GM12873 (cell line): ENCODE data around the gene CELF4.

Experiments used
- TF ChIP-seq, protein P1 (sequence below): IDR thresholded peaks from 2 replicates; pipeline ENCODE4 v1.5.1; 2012; ENCODE audit warnings: low read depth, mild to moderate bottlenecking, moderate library complexity, low read length, control low read depth; ENCODE audit not compliant: insufficient read depth; ENCODE audit errors: missing control alignments

CELF4 gene

DNA sequence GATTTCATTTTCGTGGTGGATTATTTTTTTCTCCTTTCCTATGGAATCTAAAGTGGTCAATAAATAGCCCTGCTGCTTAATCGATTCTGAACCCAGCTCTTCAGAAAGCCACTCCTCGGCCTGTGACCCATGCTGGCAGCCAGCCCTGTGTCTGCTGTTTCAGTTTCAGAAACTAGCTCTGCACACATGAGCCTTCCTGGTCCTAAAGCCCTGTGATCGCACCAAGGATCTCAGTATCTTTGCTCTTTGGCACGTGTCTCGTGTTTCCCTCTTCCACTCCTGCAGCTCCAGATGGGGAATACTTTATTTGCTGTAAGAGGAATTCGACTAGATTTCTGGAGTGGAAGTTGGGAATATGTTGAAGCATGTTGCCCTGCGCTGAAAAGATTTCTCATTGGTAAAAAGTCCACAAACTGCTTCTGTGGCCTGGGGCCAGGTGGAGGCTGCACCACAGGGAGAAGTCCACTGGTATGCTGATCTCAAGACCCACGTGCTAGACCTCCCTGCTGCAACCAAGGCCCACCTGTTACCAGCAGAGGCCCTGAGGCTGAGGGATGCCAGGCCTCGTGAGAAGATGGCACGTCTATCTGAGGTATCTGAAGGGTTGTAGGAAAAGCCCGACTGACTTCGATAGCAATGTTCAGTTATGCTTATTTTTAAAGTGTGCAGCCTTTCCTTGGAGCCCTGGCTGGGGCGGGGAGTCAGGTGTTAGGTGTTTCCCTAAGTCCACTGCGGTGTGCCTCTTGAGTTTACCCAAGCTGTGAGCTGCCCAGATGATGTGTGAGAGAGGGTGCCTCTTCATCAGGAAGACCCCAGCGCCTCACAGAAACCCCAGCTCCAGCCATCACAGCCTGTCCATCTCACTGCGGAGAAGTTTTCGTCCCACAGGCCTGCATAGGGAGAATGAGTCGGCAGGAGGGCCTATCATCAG, 33.6 kb upstream of the CELF4 start:
- TF ChIP-seq, protein P1, sequence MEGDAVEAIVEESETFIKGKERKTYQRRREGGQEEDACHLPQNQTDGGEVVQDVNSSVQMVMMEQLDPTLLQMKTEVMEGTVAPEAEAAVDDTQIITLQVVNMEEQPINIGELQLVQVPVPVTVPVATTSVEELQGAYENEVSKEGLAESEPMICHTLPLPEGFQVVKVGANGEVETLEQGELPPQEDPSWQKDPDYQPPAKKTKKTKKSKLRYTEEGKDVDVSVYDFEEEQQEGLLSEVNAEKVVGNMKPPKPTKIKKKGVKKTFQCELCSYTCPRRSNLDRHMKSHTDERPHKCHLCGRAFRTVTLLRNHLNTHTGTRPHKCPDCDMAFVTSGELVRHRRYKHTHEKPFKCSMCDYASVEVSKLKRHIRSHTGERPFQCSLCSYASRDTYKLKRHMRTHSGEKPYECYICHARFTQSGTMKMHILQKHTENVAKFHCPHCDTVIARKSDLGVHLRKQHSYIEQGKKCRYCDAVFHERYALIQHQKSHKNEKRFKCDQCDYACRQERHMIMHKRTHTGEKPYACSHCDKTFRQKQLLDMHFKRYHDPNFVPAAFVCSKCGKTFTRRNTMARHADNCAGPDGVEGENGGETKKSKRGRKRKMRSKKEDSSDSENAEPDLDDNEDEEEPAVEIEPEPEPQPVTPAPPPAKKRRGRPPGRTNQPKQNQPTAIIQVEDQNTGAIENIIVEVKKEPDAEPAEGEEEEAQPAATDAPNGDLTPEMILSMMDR, result no peak

DNA sequence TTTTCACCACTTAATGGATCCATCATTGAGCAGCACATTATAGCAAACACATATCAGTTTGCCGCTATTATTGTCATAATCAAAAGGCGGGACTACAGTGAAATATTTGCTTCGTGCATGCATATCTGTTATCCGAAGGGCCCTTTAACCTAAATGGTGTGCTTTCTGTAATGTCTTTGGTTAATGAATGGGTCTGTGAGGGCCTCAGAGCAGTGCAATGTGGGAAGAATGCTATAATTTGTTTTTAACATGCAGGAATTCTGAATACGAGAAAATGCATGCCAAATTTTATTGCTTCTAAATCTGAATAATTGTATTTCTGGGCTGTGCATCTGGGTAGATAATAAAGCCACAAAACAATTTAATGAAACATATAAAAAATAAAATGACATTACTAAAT, 32.8 kb upstream of the CELF4 start:
- TF ChIP-seq, protein P1, result no peak

DNA sequence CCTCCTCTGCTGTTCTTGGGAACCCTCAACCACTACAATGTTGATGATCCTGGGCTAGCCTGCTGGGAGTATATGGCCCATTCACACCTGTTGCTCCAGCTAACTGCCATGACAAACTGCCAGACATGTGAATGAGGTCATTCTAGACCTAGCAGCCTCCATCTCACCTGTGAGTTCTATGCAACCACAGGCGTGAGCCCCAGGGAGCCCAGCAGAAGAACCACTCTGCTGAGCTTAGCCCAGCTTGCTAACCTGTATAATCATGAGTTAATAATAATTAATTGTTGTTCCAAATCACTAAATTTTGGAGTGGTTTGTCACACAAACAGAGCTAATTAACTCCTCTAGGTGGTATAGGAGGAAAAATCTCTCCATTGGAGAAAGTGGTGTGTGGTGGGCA, 24.7 kb upstream of the CELF4 start:
- TF ChIP-seq, protein P1, result no peak

GRCh38 chr18:37588289-37588688, 22.7 kb upstream of the CELF4 start:
- TF ChIP-seq, protein P1, result no peak

GRCh38 chr18:37586656-37587225, 21.1 kb upstream of the CELF4 start:
- TF ChIP-seq, protein P1, result no peak

- TF ChIP-seq, protein P1, result no peak
These were observed 19.5 kb upstream of the CELF4 start for GRCh38 chr18:37584952-37585695.

- TF ChIP-seq, protein P1, result no peak
These were observed 18.6 kb upstream of the CELF4 start for GRCh38 chr18:37584217-37584616.
